ENCODE measurements around the gene ERO1B. TPM values are rescaled to one million over a fixed set of nuclear protein-coding genes. Genes with fewer than 3 reads are reported as not detected.

The ERO1B gene
- total RNA-seq, 1 experiment from 2014 or later = 5.4 TPM

- no peaks in the 10 kb centered on the region for H3K36me3 ChIP-seq (ENCODE audit: control insufficient read depth in 1 of 2, insufficient read depth in 2 of 2, low read length in 2 of 2)
- TF ChIP-seq TCF7L2 (IDR thresholded peaks at IDR 0.05; ENCODE audit: borderline replicate concordance, extremely low read depth, insufficient read depth, insufficient read length) (no peak), SIN3A (IDR thresholded peaks at IDR 0.05; ENCODE audit: low read depth) (no peak), POLR2A (IDR thresholded peaks at IDR 0.05; ENCODE audit: borderline replicate concordance, extremely low read depth, insufficient read depth, insufficient read length) (no peak)
- DNase-seq (ENCODE audit: low read depth, low spot score) = no peak
- no peak overlapping the region for H3K27ac ChIP-seq (ENCODE audit: low read depth, low read length)
- H3K9ac ChIP-seq (ENCODE audit: low read length) = no peak overlapping the region
- POLR2A ChIA-PET = no interaction called here
- no peaks in the 10 kb centered on the region for H3K27me3 ChIP-seq (ENCODE audit: insufficient read depth, low read length)
- BruUV-seq (replicated peaks) = no TSS peak
- H4K20me1 ChIP-seq (ENCODE audit: insufficient read depth) = no peaks in the 10 kb centered on the region
- H3K9me3 ChIP-seq (ENCODE audit: control insufficient read depth in 1 of 2, insufficient read depth in 1 of 2, low read depth in 1 of 2, low read length in 2 of 2) = peaks cover 0 to 10% of the 10 kb centered on the region in 2 experiments; a peak in 2 of 4 replicates
- H3K9me2 ChIP-seq (ENCODE audit: insufficient read depth) = no peaks in the 10 kb centered on the region
- H2AFZ ChIP-seq (ENCODE audit: low read depth, low read length, poor library complexity, severe bottlenecking) = no peak overlapping the region
- no peaks in the 10 kb centered on the region for H3K4me1 ChIP-seq (ENCODE audit: control insufficient read depth in 1 of 2, insufficient read depth in 2 of 2, low read length in 2 of 2)
- H3K79me2 ChIP-seq (ENCODE audit: insufficient read depth, low read length) = no peaks in the 10 kb centered on the region
- H3K4me3 ChIP-seq (replicated peaks in 1 of 2; ENCODE audit: low read depth in 1 of 2, low read length in 2 of 2) = no peak overlapping the region
- intact Hi-C loops (cut with micrococcal nuclease) = no loop called here
- ATAC-seq = no peak
- CTCF ChIA-PET = no interaction called here
- no peak overlapping the region for H3K4me2 ChIP-seq (ENCODE audit: low read length)
- RAD21 ChIA-PET (ENCODE audit: low non-redundant PET in 1 of 2, low total read pairs in 2 of 2, uncharacterized antibody in 2 of 2, unreplicated experiment in 2 of 2) = no interaction called here
These were observed 38.9 kb upstream of the ERO1B start for GRCh38 chr1:236320671-236321070.

GRCh38 chr1:236320214-236320613 is 38.5 kb upstream of the ERO1B start:
- Histone ChIP-seq H3K9me3 (ENCODE audit: control insufficient read depth in 1 of 2, insufficient read depth in 1 of 2, low read depth in 1 of 2, low read length in 2 of 2) (peaks cover 0 to 10% of the 10 kb centered on the region in 2 experiments; a peak in 2 of 4 replicates), H3K36me3 (ENCODE audit: control insufficient read depth in 1 of 2, insufficient read depth in 2 of 2, low read length in 2 of 2) (no peaks in the 10 kb centered on the region), H4K20me1 (ENCODE audit: insufficient read depth) (no peaks in the 10 kb centered on the region), H2AFZ (ENCODE audit: low read depth, low read length, poor library complexity, severe bottlenecking) (no peak overlapping the region), H3K9me2 (ENCODE audit: insufficient read depth) (no peaks in the 10 kb centered on the region), H3K27me3 (ENCODE audit: insufficient read depth, low read length) (no peaks in the 10 kb centered on the region), H3K27ac (ENCODE audit: low read depth, low read length) (no peak overlapping the region), H3K9ac (ENCODE audit: low read length) (no peak overlapping the region), H3K4me3 (replicated peaks in 1 of 2; ENCODE audit: low read depth in 1 of 2, low read length in 2 of 2) (no peak overlapping the region), H3K79me2 (ENCODE audit: insufficient read depth, low read length) (no peaks in the 10 kb centered on the region), H3K4me2 (ENCODE audit: low read length) (no peak overlapping the region), H3K4me1 (ENCODE audit: control insufficient read depth in 1 of 2, insufficient read depth in 2 of 2, low read length in 2 of 2) (no peaks in the 10 kb centered on the region)
- RAD21 ChIA-PET (ENCODE audit: low non-redundant PET in 1 of 2, low total read pairs in 2 of 2, uncharacterized antibody in 2 of 2, unreplicated experiment in 2 of 2) = no interaction called here
- intact Hi-C loops (cut with micrococcal nuclease) = no loop called here
- DNase-seq (ENCODE audit: low read depth, low spot score) (no peak), ATAC-seq (no peak)
- POLR2A ChIA-PET = no interaction called here
- TF ChIP-seq MAX (IDR thresholded peaks at IDR 0.05) (no peak), POLR2A (IDR thresholded peaks at IDR 0.05; ENCODE audit: borderline replicate concordance, extremely low read depth, insufficient read depth, insufficient read length) (no peak), EGR1 (IDR thresholded peaks at IDR 0.05; ENCODE audit: low read depth) (no peak), RAD21 (IDR thresholded peaks at IDR 0.05; ENCODE audit: low read depth) (no peak), CBX3 (IDR thresholded peaks at IDR 0.05; ENCODE audit: low read depth) (no peak), YY1 (IDR thresholded peaks at IDR 0.05; ENCODE audit: extremely low read depth, insufficient replicate concordance, low read depth, low read length) (no peak), CEBPB (IDR thresholded peaks at IDR 0.05; ENCODE audit: low read depth) (no peak), REST (IDR thresholded peaks at IDR 0.05; ENCODE audit: low read depth) (no peak), ELF1 (IDR thresholded peaks at IDR 0.05; ENCODE audit: borderline replicate concordance, low read depth) (no peak), EZH2phosphoT487 (IDR thresholded peaks at IDR 0.05; ENCODE audit: borderline replicate concordance) (no peak), ZFX (IDR thresholded peaks at IDR 0.05) (no peak), JUND (IDR thresholded peaks at IDR 0.05) (no peak), POLR2AphosphoS5 (IDR thresholded peaks at IDR 0.05; ENCODE audit: low read depth, low read length) (no peak)
- CTCF ChIA-PET = no interaction called here
- no TSS peak for BruUV-seq (replicated peaks)
